Right lobe of liver (tissue), 6 donors: ENCODE measurements around the gene SLC5A6. TPM values are rescaled to one million over a fixed set of nuclear protein-coding genes. Genes with fewer than 3 reads are reported as not detected.

Experiments
- ATAC-seq, 4 donors: fragments of 200-7000 bp; cut with Tn5 transposase; one replicate each; pipeline ENCODE4 v1.9.1; 2020; ENCODE audit warnings: mild to moderate bottlenecking in 4 of 4, moderate library complexity in 4 of 4
- DNase-seq, 3 donors: peaks; one replicate each; pipeline ENCODE4 v3.0.0-alpha.2; 2020
- H3K27ac ChIP-seq, 3 donors: fragments of 200-600 bp; one replicate each; pipeline ENCODE4 v1.8.0; 2022
- H3K27me3 ChIP-seq, 2 donors: fragments of 200-600 bp; one replicate each; pipeline ENCODE4 v1.8.0; 2022
- H3K36me3 ChIP-seq, 4 donors: fragments of 200-600 bp; sonication (generic) in 1 of 4; one replicate each; pipeline versions ENCODE4 v1.5.1 to v1.8.0; 2017 to 2022; ENCODE audit warnings: control low read depth in 1 of 4
- H3K4me1 ChIP-seq, 4 donors: fragments of 200-600 bp; sonication (generic) in 1 of 4; one replicate each; pipeline versions ENCODE4 v1.5.1 to v1.8.0; 2017 to 2022; ENCODE audit warnings: control low read depth in 1 of 4
- H3K4me3 ChIP-seq, 3 donors: fragments of 200-600 bp; one replicate each; pipeline ENCODE4 v1.8.0; 2022
- H3K9me3 ChIP-seq, 4 donors: fragments of 200-600 bp; sonication (generic) in 1 of 4; one replicate each; pipeline versions ENCODE4 v1.5.1 to v1.8.0; 2017 to 2022; ENCODE audit warnings: control low read depth in 1 of 4
- CTCF ChIP-seq, 4 donors: fragments of 200-600 bp in 3 of 4; fragments of 450-650 bp in 1 of 4; IDR thresholded peaks; one replicate each; pipeline versions ENCODE4 v1.5.1 to v1.8.0; 2016 to 2022; ENCODE audit warnings: antibody characterized with exemption in 4 of 4, mild to moderate bottlenecking in 2 of 4
- POLR2A ChIP-seq: fragments of 450-650 bp; IDR thresholded peaks from one replicate; pipeline ENCODE4 v1.6.1; 2017; ENCODE audit warnings: antibody characterized with exemption, mild to moderate bottlenecking
- WGBS: methylation state at CpG from one replicate; pipeline ENCODE4 v1.1.6; 2018; ENCODE audit warnings: low coverage, low lambda C conversion rate; ENCODE audit not compliant: insufficient coverage; ENCODE audit errors: missing lambda C conversion rate; 5-methylcytosine and 5-hydroxymethylcytosine counted together
- intact Hi-C, 2 donors: fragments of 100-400 bp; cut with DNase I; formaldehyde crosslinking; loops; one replicate each; pipeline versions ENCODE4 v1.11.2 to v1.14.1; 2022
- total RNA-seq, 6 experiments: library from RNA; depleted of rRNA in 2 of 6; stranded (reverse); fragments of >200 nt in 2 of 6; fragmentation: NEBNext Ultra II Directional in 3 of 6; extraction: Animal tissue kit (Norgen Biotek cat#: 25700) in 3 of 6; gene quantifications; one replicate each; pipeline versions ENCODE4 v1.1.0 to v1.2.4, GENCODE V29; 2016 to 2023
- donor health status: DM: no; HTN: yes; CAD: no.
- donor health status: DM: no; HTN: no; CAD: no.
- donor health status: DM: no; HTN: no; CAD: no.
- donor health status: DM: no; HTN: yes; CAD: no.
- donor health status: DM: no; HTN: yes; CAD: no.

SLC5A6 gene
- total RNA-seq, 6 experiments from 2014 or later = 57.5 to 151 (median 90.3) TPM

- no peak for DNase-seq
- H3K9me3 ChIP-seq = no peaks in the 10 kb centered on the region
- 89% methylated on average over 3 of the region's 3 CpGs for WGBS
- no peaks in the 10 kb centered on the region for H3K27me3 ChIP-seq
- intact Hi-C loops = no loop called here
- TF ChIP-seq POLR2A (no peak), CTCF (IDR thresholded peaks at IDR 0.05) (no peak)
- peaks cover 0 to 25% (median 7%) of the 10 kb centered on the region in 4 donors for H3K4me1 ChIP-seq
- peaks cover 0 to 11% (median 2%) of the 10 kb centered on the region in 4 donors for H3K36me3 ChIP-seq
- no peak overlapping the region for H3K4me3 ChIP-seq
- no peak overlapping the region for H3K27ac ChIP-seq
- ATAC-seq = no peak
Observed at GRCh38 chr2:27214941-27215340, 2.9 kb upstream of the SLC5A6 start.

- intact Hi-C loops = no loop called here
- peak in 1 of 3 donors; percentile 37 for DNase-seq
Observed at GRCh38 chr2:27212626-27213471, 781 bp upstream of the SLC5A6 start.

GRCh38 chr2:27211241-27211942 is 676 bp downstream of the SLC5A6 start:
- Histone ChIP-seq H3K36me3 (peaks cover 0 to 24% (median under 1%) of the 10 kb centered on the region in 4 donors), H3K9me3 (no peaks in the 10 kb centered on the region), H3K27ac (peak overlapping the region; percentile 93 to 98 (median 97)), H3K27me3 (no peaks in the 10 kb centered on the region), H3K4me1 (peaks cover 0 to 20% (median 7%) of the 10 kb centered on the region in 4 donors), H3K4me3 (peak overlapping the region; percentile 76 to 93 (median 79))
- peak in 2 of 4 donors; percentile 26 to 30 for ATAC-seq
- no peak for TF ChIP-seq POLR2A
- 3% methylated on average over 26 of the region's 48 CpGs for WGBS
- DNase-seq = peak in 1 of 3 donors; percentile 89
- intact Hi-C loops = no loop called here

More at GRCh38 chr2:27212626-27213471, 781 bp upstream of the SLC5A6 start:
- Histone ChIP-seq H3K4me1 (peaks cover 0 to 24% (median 7%) of the 10 kb centered on the region in 4 donors), H3K4me3 (peak overlapping the region; percentile 76 to 93 (median 79)), H3K27ac (peak overlapping the region; percentile 93 to 98 (median 97)), H3K9me3 (no peaks in the 10 kb centered on the region), H3K36me3 (peaks cover 0 to 10% (median 0%) of the 10 kb centered on the region in 4 donors), H3K27me3 (no peaks in the 10 kb centered on the region)
- 4% methylated on average over 33 of the region's 34 CpGs for WGBS
- TF ChIP-seq CTCF (IDR thresholded peaks at IDR 0.05) = no peak
- TF ChIP-seq POLR2A = no peak
- peak in 2 of 4 donors; percentile 2 to 6 for ATAC-seq

GRCh38 chr2:27209621-27210401 is 2.3 kb downstream of the SLC5A6 start:
- Histone ChIP-seq H3K27ac (peak overlapping the region in 1 of 3 donors; percentile 98), H3K4me3 (peak overlapping the region; percentile 2 to 18 (median 18)), H3K4me1 (peaks cover 0 to 20% (median 7%) of the 10 kb centered on the region in 4 donors), H3K27me3 (no peaks in the 10 kb centered on the region), H3K36me3 (peaks cover 0 to 32% (median 8%) of the 10 kb centered on the region in 4 donors), H3K9me3 (no peaks in the 10 kb centered on the region)
- intact Hi-C loops = no loop called here
- TF ChIP-seq POLR2A (no peak), CTCF (IDR thresholded peaks at IDR 0.05) (peak in 1 of 4 donors; percentile 7)
- peak in 3 of 4 donors; percentile 1 to 50 (median 32) for ATAC-seq
- 33% methylated on average over 3 of the region's 6 CpGs for WGBS
- DNase-seq = no peak
